ENCODE data around the gene GCHFR.

DNA sequence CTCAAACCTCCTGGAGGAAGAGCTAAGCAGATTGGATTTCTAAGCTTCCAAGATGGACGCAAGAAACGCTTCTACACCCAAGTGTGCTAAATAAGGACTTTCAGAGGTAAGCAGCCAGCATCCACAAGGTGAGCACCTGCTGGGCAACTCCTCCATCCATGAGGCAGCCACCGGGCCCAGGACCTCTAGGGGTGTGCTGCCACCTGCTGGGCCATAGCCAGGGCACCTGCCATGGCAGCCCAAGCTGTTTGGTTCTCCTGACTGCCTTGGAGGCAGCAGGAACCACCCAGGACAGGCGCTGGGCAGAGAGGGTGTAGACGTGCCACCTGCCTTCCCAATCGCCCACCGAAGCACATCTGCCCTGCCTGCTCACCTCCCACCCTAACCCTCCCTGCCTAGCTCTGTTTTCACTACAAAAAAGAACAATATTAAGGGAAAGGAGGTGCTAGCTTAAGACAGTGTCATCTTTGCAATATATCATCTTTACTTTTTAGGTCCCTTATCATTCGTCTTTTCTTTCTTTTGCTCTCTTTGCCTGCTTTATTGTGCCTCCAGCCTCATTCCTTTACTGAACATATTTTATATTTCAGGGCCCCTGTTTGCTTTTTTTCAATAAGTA, 18.9 kb downstream of the GCHFR start:
- TF ChIP-seq ZFP3 (tag by site-specific recombination; IDR thresholded peaks at IDR 0.05; ENCODE audit: low read depth) (no peak), ZNF426 (tag by site-specific recombination; IDR thresholded peaks at IDR 0.05) (no peak)
- TF ChIP-seq, protein P1, sequence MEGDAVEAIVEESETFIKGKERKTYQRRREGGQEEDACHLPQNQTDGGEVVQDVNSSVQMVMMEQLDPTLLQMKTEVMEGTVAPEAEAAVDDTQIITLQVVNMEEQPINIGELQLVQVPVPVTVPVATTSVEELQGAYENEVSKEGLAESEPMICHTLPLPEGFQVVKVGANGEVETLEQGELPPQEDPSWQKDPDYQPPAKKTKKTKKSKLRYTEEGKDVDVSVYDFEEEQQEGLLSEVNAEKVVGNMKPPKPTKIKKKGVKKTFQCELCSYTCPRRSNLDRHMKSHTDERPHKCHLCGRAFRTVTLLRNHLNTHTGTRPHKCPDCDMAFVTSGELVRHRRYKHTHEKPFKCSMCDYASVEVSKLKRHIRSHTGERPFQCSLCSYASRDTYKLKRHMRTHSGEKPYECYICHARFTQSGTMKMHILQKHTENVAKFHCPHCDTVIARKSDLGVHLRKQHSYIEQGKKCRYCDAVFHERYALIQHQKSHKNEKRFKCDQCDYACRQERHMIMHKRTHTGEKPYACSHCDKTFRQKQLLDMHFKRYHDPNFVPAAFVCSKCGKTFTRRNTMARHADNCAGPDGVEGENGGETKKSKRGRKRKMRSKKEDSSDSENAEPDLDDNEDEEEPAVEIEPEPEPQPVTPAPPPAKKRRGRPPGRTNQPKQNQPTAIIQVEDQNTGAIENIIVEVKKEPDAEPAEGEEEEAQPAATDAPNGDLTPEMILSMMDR (tag by site-specific recombination; IDR thresholded peaks at IDR 0.05), result peak; percentile 87
- TF ChIP-seq, protein P2, sequence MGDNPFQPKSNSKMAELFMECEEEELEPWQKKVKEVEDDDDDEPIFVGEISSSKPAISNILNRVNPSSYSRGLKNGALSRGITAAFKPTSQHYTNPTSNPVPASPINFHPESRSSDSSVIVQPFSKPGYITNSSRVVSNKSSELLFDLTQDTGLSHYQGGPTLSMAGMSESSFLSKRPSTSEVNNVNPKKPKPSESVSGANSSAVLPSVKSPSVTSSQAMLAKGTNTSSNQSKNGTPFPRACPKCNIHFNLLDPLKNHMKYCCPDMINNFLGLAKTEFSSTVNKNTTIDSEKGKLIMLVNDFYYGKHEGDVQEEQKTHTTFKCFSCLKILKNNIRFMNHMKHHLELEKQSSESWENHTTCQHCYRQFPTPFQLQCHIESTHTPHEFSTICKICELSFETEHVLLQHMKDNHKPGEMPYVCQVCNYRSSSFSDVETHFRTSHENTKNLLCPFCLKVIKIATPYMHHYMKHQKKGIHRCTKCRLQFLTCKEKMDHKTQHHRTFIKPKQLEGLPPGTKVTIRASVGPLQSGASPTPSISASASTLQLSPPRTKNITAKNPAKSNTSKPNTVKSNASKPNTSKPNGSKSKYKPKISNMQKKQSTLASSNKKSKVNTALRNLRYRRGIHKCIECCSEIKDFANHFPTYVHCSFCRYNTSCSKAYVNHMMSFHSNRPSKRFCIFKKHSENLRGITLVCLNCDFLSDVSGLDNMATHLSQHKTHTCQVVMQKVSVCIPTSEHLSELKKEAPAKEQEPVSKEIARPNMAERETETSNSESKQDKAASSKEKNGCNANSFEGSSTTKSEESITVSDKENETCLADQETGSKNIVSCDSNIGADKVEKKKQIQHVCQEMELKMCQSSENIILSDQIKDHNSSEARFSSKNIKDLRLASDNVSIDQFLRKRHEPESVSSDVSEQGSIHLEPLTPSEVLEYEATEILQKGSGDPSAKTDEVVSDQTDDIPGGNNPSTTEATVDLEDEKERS (tag by site-specific recombination; IDR thresholded peaks at IDR 0.05), result no peak
- TF ChIP-seq, protein P3, sequence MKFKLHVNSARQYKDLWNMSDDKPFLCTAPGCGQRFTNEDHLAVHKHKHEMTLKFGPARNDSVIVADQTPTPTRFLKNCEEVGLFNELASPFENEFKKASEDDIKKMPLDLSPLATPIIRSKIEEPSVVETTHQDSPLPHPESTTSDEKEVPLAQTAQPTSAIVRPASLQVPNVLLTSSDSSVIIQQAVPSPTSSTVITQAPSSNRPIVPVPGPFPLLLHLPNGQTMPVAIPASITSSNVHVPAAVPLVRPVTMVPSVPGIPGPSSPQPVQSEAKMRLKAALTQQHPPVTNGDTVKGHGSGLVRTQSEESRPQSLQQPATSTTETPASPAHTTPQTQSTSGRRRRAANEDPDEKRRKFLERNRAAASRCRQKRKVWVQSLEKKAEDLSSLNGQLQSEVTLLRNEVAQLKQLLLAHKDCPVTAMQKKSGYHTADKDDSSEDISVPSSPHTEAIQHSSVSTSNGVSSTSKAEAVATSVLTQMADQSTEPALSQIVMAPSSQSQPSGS (tag by site-specific recombination; IDR thresholded peaks at IDR 0.05; ENCODE audit: low read depth), result no peak

Measured in HEK293 (cell line).